NCI-H524 treated with DMSO at 0.1 percent for 48 hours (cell line): ENCODE results near the gene ZMIZ1.

ENCODE experiments used
- DNase-seq: peaks from one replicate; lab custom pipeline; 2025; lab: John Stamatoyannopoulos, UW

Gene ZMIZ1

GRCh38 chr10:79066411-79067240, 2.1 kb upstream of the ZMIZ1 start:
- no peak for DNase-seq

DNA sequence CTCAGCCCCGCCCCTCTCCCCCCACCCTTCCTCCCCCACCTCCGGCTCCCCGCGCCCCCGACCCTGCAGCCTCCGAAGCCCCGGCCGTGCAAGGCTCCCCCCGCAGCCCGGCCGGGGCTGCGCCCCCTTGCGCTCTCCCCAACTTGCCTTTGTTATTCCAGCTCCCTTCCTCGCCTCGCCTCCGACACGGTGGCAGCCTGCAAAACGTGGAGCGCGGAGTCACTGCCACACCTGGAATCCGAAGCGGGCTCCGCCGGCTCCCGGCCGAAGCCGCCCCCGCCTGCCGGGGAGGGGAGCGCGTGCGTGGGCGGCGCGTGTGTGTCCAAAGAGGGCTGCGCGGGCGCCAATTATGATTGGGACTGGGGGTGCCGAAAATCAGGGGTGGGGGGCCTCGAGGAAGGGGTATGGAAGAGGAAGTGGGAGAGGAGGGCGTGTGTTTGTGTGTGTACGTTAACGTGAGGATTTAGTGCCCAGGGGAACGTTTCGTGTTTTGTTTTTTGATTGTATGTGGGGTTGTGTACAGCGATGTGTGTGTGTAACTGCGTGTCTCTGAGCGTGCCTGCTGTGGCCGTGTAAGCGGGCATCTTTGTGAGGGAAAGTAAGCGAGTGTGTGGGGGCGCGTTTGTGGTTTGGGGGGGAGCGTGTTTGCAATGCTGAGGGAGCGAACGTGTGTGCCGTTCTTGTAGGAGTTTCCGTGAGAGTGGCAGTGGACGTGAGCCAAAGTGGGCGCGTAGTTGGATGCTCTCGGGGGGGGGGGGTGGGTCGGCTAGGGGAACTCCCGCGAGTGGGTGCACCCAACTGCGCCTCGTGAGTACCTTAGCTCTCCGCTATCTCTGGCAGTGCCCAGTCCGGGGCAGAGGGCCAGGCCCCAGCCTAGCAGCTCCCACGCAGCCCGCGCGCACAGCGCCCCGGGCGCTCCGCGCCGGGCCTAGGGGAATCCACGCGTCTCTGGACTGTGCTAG, 1.2 kb upstream of the ZMIZ1 start:
- no peak for DNase-seq

- DNase-seq, result no peak
Observed at GRCh38 chr10:79068203-79068561, 584 bp upstream of the ZMIZ1 start.

DNA sequence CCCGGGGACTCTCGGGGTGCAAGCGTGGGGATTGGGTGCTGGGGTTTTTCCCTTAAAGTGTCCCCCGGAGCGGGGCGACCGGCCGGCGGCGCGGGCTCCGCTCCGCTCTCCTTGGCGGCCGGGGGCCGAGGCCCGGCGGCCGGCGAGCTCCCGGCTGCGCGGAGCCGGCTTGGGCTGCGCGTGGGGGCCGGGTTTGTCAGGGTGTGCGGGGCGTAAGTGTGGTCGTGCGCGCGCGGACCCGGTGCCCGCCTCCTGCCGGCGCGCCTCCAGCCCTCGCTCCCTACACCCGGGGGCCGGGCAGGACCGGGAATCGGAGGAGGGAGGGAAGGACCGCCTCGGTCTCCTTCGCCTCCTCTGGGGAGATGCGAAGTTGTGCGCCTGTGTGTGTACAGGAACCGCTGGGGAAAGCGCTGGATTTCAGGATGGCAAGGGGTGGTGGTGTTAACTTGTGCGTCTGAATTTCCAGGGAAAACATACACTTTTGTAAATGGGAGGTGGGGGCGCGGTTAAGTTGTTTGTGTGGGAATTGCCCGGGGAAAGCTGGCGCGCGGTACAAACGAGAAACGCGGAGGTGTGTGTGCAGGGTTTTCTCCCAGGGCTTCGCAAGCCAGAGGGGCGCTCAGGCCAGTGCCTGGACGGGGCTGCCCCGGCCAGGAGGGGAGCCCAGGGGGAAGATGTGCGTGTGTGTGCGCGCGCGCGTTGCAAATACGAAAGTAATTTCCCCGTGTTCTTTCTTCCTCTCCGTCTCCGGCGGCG, 737 bp downstream of the ZMIZ1 start:
- no peak for DNase-seq

- no peak for DNase-seq
Observed at GRCh38 chr10:79070081-79070605, 1.4 kb downstream of the ZMIZ1 start.

DNA sequence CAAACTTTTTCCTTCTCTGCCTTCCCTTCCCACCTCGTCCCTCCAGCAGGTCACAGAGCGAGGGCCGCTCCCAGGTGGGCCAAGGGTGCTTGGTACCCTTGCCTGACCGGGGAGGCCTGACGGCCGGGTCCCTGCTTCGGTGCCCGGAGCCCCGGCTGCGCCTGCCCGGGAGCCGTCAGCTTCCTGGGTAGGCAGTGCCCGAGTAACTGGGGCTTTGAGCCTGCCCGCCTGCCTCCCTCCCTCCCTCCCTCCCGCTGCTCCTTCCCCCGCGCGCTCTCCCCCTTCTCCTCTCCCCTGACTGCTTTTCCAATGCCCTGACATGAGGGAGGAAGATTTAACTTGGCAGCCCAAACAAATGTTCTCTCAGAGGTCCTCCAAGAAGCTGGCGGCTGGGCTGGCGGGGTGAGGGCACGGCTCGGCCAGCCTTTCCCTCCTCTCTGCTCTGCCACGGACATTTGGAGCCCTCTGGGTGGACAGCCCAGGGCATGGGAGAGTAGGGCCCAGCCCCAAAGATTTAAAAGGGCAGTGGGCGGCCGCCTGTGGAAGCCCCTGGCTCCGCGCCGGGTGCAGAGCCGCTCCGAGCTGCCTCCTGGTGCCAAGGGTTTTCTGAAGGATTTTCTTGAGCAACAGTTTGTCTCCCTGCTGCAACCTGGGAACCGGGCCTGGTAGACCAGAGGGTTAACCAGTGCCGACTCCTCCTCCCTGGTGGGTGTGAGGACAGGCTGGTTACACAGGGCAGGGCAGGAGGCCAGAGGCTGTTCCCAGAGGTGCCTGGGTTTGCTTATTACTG, 2.0 kb downstream of the ZMIZ1 start:
- no peak for DNase-seq

GRCh38 chr10:79071396-79071923, 2.7 kb downstream of the ZMIZ1 start:
- no peak for DNase-seq

DNA sequence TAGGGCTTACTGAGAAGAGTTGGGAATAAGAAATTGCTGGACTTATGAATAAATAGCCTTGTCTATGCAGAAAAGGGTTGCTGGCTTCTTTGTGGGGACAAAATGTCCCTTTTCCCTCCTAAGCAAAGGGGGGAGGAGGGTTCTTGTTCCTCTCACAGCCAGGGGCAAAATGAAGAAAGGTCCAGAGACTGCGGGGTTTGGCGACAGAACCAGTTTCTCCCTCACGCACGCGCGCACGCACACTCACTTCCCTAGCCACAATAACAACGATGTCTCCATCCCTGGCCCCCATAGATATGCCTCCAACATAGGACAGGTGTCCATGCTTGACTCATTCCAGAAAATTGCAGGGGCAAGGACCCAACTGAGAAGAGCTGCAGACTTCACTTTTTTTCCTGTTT, 3.3 kb downstream of the ZMIZ1 start:
- no peak for DNase-seq

GRCh38 chr10:79072994-79073645, 4.4 kb downstream of the ZMIZ1 start:
- DNase-seq, result no peak

- no peak for DNase-seq
Observed at GRCh38 chr10:79073784-79074432, 5.1 kb downstream of the ZMIZ1 start.

GRCh38 chr10:79074732-79075131, 6.0 kb downstream of the ZMIZ1 start:
- DNase-seq, result peak; percentile 22

DNA sequence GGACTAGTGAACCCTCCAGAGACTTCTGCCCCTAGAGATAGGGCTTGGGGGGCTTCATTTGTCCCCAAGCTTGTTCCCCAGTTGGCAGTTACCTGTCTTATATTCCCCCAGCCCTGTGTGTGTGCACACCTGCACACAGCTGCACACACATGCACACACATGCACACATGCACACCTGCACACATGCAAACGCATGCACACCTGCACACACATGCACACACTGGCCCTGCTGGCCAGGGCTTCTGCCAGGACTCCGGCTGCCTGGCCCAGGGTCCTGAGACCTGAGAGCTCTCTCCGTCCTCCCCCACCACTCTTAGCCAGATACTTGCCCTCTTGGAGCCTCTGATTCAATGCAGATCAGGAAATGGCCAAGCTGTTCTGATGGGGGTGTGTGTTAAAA, 6.7 kb downstream of the ZMIZ1 start:
- DNase-seq, result no peak

GRCh38 chr10:79077488-79078173, 8.9 kb downstream of the ZMIZ1 start:
- DNase-seq, result no peak

DNA sequence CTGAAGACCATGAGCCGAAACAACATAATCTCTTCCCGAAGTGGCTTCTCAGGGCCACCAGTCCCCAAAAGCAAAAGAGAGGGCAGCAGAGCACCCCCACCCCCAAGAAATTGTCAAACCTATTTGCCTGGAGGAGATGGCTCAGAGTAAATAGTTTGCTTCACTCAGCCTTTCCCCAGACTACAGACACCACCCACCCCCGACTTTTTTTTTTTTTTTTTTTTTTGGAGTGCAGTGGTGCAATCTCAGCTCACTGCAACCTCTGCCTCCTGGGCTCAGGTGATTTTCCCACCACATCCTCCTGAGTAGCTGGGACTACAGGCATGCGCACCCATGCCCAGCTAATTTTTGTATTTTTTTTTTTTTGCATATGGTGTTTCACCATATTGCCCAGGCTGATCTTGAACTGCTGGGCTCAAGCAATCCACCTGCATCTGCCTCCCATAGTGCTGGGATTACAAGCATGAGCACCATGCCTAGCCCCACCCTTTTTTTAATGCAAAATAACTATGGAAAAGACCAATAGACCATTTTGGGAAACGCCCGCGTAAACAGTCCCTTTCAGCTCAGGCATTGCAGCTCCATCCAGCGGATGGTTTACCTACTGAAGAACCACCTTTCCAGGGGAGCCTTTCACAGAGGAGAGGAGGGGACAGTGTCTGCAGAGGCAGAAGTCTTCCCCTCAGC, 9.7 kb downstream of the ZMIZ1 start:
- no peak for DNase-seq

GRCh38 chr10:79079054-79079397, 10.3 kb downstream of the ZMIZ1 start:
- DNase-seq, result no peak

GRCh38 chr10:79079490-79080355, 11.0 kb downstream of the ZMIZ1 start:
- no peak for DNase-seq

DNA sequence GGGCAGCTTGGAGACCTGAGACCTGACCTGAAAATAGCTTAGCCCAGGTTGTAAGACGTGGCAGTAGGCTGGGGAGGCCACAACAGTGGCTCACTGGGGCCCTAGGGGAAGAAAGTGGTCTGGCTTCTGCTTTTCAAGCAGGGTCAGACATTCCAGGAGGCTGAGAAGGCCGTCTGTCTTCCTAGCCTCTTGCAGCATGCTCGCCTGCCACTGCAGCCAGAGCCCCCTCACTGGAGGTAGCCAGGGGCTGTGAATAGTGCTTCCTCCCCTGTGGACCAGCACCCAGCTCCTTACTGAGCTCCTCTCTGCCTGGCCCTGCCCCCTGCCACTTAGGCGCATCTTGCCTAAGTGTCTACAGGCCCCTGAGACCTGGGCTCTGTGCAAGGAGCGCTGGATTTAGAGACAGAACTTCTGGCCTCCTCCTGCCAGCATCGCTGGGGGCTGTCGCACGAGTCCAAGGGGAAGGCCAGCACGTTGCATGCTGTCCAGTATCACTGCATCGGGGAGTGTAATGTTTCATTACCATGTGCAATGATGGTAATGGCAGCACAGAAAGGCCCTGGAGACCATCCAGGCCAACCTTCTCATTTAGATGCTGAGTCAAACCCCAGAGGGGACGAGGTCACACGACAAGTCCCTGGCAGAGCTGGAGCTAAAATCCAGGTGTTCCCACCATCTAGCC, 12.7 kb downstream of the ZMIZ1 start:
- no peak for DNase-seq
